Astrocyte of the cerebellum (primary cell): Measurements from ENCODE around the gene SH3PXD2B.

Experiments
- DNase-seq: peaks from one replicate; pipeline ENCODE4 v3.0.0-alpha.2; 2011; ENCODE audit warnings: low read depth
- H3K4me3 ChIP-seq: 2 replicates; pipeline ENCODE4 v1.5.1; 2011; ENCODE audit warnings: mild to moderate bottlenecking, low read depth, low read length, moderate library complexity
- CTCF ChIP-seq: IDR thresholded peaks from 2 replicates; pipeline ENCODE4 v1.5.1; 2012; ENCODE audit warnings: low read length, low read depth, moderate library complexity, mild to moderate bottlenecking; ENCODE audit errors: missing control alignments
- in situ Hi-C: cut with HindIII; loops from 2 replicates; pipeline ENCODE4 v1.10.0; 2017; ENCODE audit warnings: low sequenced_read_pairs

The SH3PXD2B gene

DNA sequence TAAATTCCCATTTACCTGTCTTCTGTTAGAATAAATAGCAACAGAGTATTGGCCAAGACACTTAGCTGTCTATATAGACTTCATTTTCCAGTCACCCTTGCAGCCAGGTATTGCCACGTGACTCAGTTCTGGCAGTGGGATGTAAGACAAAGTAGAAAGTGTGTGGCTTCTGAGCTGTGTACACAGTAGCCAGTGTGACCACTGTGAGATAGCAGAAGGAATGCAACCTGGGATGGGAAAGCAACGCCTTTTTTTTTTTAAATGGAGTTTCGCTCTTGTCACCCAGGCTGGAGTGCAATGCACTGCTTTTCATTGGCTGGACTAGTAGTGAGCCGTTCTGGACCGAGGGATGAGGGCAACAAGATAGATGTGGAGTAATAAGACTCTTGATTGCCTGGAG is 106.2 kb downstream of the SH3PXD2B start:
- no peak overlapping the region for H3K4me3 ChIP-seq
- DNase-seq = no peak
- in situ Hi-C loops = no loop called here
- TF ChIP-seq CTCF = no peak

GRCh38 chr5:172347496-172348052 is 106.8 kb downstream of the SH3PXD2B start:
- DNase-seq = no peak

GRCh38 chr5:172345881-172346280 is 108.4 kb downstream of the SH3PXD2B start:
- DNase-seq = no peak
- TF ChIP-seq CTCF = no peak
- in situ Hi-C loops = no loop called here
- no peak overlapping the region for H3K4me3 ChIP-seq

More at GRCh38 chr5:172347496-172348052, 106.8 kb downstream of the SH3PXD2B start:
- TF ChIP-seq CTCF = no peak
- H3K4me3 ChIP-seq = no peak overlapping the region
- in situ Hi-C loops = no loop called here

GRCh38 chr5:172344855-172345409 is 109.4 kb downstream of the SH3PXD2B start:
- in situ Hi-C loops = no loop called here
- TF ChIP-seq CTCF = no peak
- DNase-seq = no peak
- H3K4me3 ChIP-seq = no peak overlapping the region

DNA sequence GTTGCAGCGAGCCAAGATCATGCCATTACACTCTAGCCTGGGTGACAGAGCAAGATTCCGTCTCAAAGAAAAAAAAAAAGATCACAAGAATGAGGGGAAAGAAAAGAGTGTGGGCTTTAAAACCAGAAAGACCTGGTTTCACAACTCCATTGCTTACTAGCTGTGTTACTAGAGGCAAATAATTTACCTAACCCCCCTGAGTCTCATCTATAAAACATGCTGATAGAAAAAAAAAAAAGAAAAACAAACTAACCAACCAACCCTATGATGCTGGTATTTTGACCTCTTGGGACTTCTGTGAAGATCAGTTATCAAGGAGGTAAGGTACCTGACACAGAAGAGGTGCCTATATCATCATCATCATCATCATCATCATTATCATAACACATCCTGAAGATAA is 110.6 kb downstream of the SH3PXD2B start:
- in situ Hi-C loops = no loop called here
- no peak for TF ChIP-seq CTCF
- H3K4me3 ChIP-seq = no peak overlapping the region
- no peak for DNase-seq

GRCh38 chr5:172342918-172343317 is 111.4 kb downstream of the SH3PXD2B start:
- no peak for DNase-seq
- H3K4me3 ChIP-seq = no peak overlapping the region
- in situ Hi-C loops = no loop called here
- no peak for TF ChIP-seq CTCF
